WTC11 (cell line): ENCODE results near the gene KLHL5. TPM values are rescaled to one million over a fixed set of nuclear protein-coding genes. Genes with fewer than 3 reads are reported as not detected.
A peak's percentile ranks its signal among the peaks of the same experiment; 100 is the strongest.

Experiments
- ATAC-seq: fragments of 200-7000 bp; cut with Tn5 transposase; 2 replicates; pipeline ENCODE4 v1.10.0; 2021; ENCODE audit warnings: mild to moderate bottlenecking, moderate library complexity
- CTCF ChIA-PET: fragments of 300-600 bp; sonication (Branson Sonifier 250); formaldehyde crosslinking; loops from one replicate; lab custom pipeline; 2021; ENCODE audit warnings: antibody characterized with exemption; lab: Charles Lee
- POLR2A ChIA-PET: fragments of 350-600 bp; sonication (Branson Sonifier 250); formaldehyde crosslinking; loops from one replicate; lab custom pipeline; 2021; ENCODE audit warnings: antibody characterized with exemption; lab: Charles Lee
- DNase-seq: peaks from one replicate; pipeline ENCODE4 v3.0.0; 2021; ENCODE audit warnings: low spot score
- H3K27ac Mint-ChIP-seq: 2 replicates; pipeline ENCODE4 v1.8.0; 2021; ENCODE audit warnings: mixed read lengths
- H3K27me3 Mint-ChIP-seq: 2 replicates; pipeline ENCODE4 v1.8.0; 2021; ENCODE audit warnings: low read depth, mild to moderate bottlenecking, moderate library complexity, mixed read lengths
- H3K36me3 Mint-ChIP-seq: 2 replicates; pipeline ENCODE4 v1.8.0; 2021; ENCODE audit warnings: mixed read lengths
- H3K4me1 Mint-ChIP-seq: 2 replicates; pipeline ENCODE4 v1.8.0; 2022; ENCODE audit warnings: mixed read lengths
- H3K4me3 Mint-ChIP-seq: 2 replicates; pipeline ENCODE4 v1.8.0; 2021; ENCODE audit warnings: mild to moderate bottlenecking, moderate library complexity, mixed read lengths
- H3K9me3 Mint-ChIP-seq: 2 replicates; pipeline ENCODE4 v1.8.0; 2021; ENCODE audit warnings: mixed read lengths
- AR ChIP-seq: fragments of 250-450 bp; sonication (Bioruptor Pico); IDR thresholded peaks from 2 replicates; pipeline ENCODE4 v1.9.0; 2021; ENCODE audit warnings: mild to moderate bottlenecking
- ATF1 ChIP-seq: sonication (generic); formaldehyde crosslinking; IDR thresholded peaks from 2 replicates; pipeline ENCODE4 v1.8.1; 2023; ENCODE audit warnings: mild to moderate bottlenecking, moderate library complexity, missing genetic modification reagents
- ERG ChIP-seq: fragments of 250-450 bp; sonication (Bioruptor Pico); IDR thresholded peaks from 2 replicates; pipeline ENCODE4 v1.8.0; 2021; ENCODE audit warnings: mild to moderate bottlenecking
- FOXJ3 ChIP-seq: sonication (generic); formaldehyde crosslinking; IDR thresholded peaks from 2 replicates; pipeline ENCODE4 v1.9.0; 2021; ENCODE audit warnings: missing genetic modification reagents, mild to moderate bottlenecking, borderline replicate concordance
- FOXP1 ChIP-seq: sonication (generic); formaldehyde crosslinking; IDR thresholded peaks from 2 replicates; pipeline ENCODE4 v1.8.0; 2022; ENCODE audit warnings: missing genetic modification reagents, mild to moderate bottlenecking, moderate library complexity, borderline replicate concordance
- FOXP4 ChIP-seq: sonication (generic); formaldehyde crosslinking; IDR thresholded peaks from 2 replicates; pipeline ENCODE4 v1.8.0; 2022; ENCODE audit warnings: mild to moderate bottlenecking, missing genetic modification reagents
- HMGA2 ChIP-seq: fragments of 250-450 bp; sonication (Bioruptor Pico); IDR thresholded peaks from 2 replicates; pipeline ENCODE4 v1.4.0; 2021; ENCODE audit warnings: mild to moderate bottlenecking, moderate library complexity
- JUN ChIP-seq: sonication (generic); formaldehyde crosslinking; IDR thresholded peaks from 2 replicates; pipeline ENCODE4 v1.8.0; 2023; ENCODE audit warnings: mild to moderate bottlenecking, missing genetic modification reagents
- MXD4 ChIP-seq: fragments of 250-450 bp; sonication (Bioruptor Pico); IDR thresholded peaks from 2 replicates; pipeline ENCODE4 v1.8.0; 2021; ENCODE audit warnings: mild to moderate bottlenecking, moderate library complexity, borderline replicate concordance
- NFE2L1 ChIP-seq: sonication (generic); formaldehyde crosslinking; IDR thresholded peaks from 2 replicates; pipeline ENCODE4 v1.8.1; 2023; ENCODE audit warnings: missing genetic modification reagents
- PREB ChIP-seq: sonication (generic); formaldehyde crosslinking; IDR thresholded peaks from 2 replicates; pipeline ENCODE4 v1.8.1; 2022; ENCODE audit warnings: mild to moderate bottlenecking, missing genetic modification reagents, moderate library complexity, borderline replicate concordance
- RORB ChIP-seq: fragments of 250-450 bp; sonication (Bioruptor Pico); IDR thresholded peaks from 2 replicates; pipeline ENCODE4 v1.9.0; 2021; ENCODE audit warnings: mild to moderate bottlenecking
- SMAD3 ChIP-seq: sonication (generic); formaldehyde crosslinking; IDR thresholded peaks from 2 replicates; pipeline ENCODE4 v1.8.0; 2022; ENCODE audit warnings: missing genetic modification reagents, mild to moderate bottlenecking, borderline replicate concordance
- TCF7 ChIP-seq: sonication (generic); formaldehyde crosslinking; IDR thresholded peaks from 2 replicates; pipeline ENCODE4 v1.8.0; 2022; ENCODE audit warnings: mild to moderate bottlenecking, low read depth, missing genetic modification reagents, moderate library complexity
- ZNF121 ChIP-seq: sonication (generic); formaldehyde crosslinking; IDR thresholded peaks from 2 replicates; pipeline ENCODE4 v1.8.0; 2023; ENCODE audit warnings: missing genetic modification reagents
- ZNF138 ChIP-seq: sonication (generic); formaldehyde crosslinking; conservative IDR thresholded peaks from 2 replicates; pipeline ENCODE4 v1.8.1; 2022; ENCODE audit warnings: mild to moderate bottlenecking, moderate library complexity, missing genetic modification reagents
- ZNF232 ChIP-seq: sonication (generic); formaldehyde crosslinking; IDR thresholded peaks from 2 replicates; pipeline ENCODE4 v1.8.0; 2022; ENCODE audit warnings: mild to moderate bottlenecking, missing genetic modification reagents
- ZNF425 ChIP-seq: fragments of 250-450 bp; sonication (Bioruptor Pico); conservative IDR thresholded peaks from 2 replicates; pipeline ENCODE4 v1.9.0; 2021; ENCODE audit warnings: mild to moderate bottlenecking
- total RNA-seq: library from RNA; stranded (reverse); gene quantifications from 3 replicates; pipeline ENCODE4 v1.2.3, GENCODE V29; 2021

KLHL5 gene
- total RNA-seq, 1 experiment from 2014 or later, result 21.1 TPM

GRCh38 chr4:39026096-39026495 is 35.9 kb upstream of the KLHL5 start:
- no peaks in the 10 kb centered on the region for H3K36me3 Mint-ChIP-seq
- H3K4me1 Mint-ChIP-seq, result no peaks in the 10 kb centered on the region
- ATAC-seq (no peak), DNase-seq (no peak)
- H3K4me3 Mint-ChIP-seq, result no peak overlapping the region
- no peaks in the 10 kb centered on the region for H3K27me3 Mint-ChIP-seq
- ChIA-PET CTCF (no interaction called here), POLR2A (no interaction called here)
- TF ChIP-seq FOXJ3 (CRISPR knock-in tag) (no peak), MXD4 (CRISPR knock-in tag) (no peak), FOXP4 (CRISPR knock-in tag) (no peak), TCF7 (CRISPR knock-in tag) (no peak)
- H3K27ac Mint-ChIP-seq, result no peak overlapping the region
- H3K9me3 Mint-ChIP-seq, result peaks cover 9% of the 10 kb centered on the region

GRCh38 chr4:39029752-39030694 is 32.0 kb upstream of the KLHL5 start:
- POLR2A ChIA-PET, result no interaction called here
- H3K4me3 Mint-ChIP-seq, result no peak overlapping the region
- peak overlapping the region; percentile 32; the same call in 1 of the 2 replicates for H3K27ac Mint-ChIP-seq
- CTCF ChIA-PET, result interaction anchor here (0.7 to 1.3 kb wide), 2 partner anchors 15 to 208 kb away, joined by 3 read pairs; no protein-coding TSS in a partner anchor
- no peak for ATAC-seq
- no peak for DNase-seq
- H3K4me1 Mint-ChIP-seq, result no peaks in the 10 kb centered on the region
- H3K9me3 Mint-ChIP-seq, result no peaks in the 10 kb centered on the region
- H3K36me3 Mint-ChIP-seq, result no peaks in the 10 kb centered on the region
- H3K27me3 Mint-ChIP-seq, result no peaks in the 10 kb centered on the region
- TF ChIP-seq HMGA2 (CRISPR knock-in tag) (no peak), ERG (CRISPR knock-in tag) (no peak), RORB (CRISPR knock-in tag) (no peak), ZNF425 (CRISPR knock-in tag) (no peak), JUN (CRISPR knock-in tag) (no peak), NFE2L1 (CRISPR knock-in tag) (no peak), ZNF138 (CRISPR knock-in tag) (no peak), ZNF232 (no peak), SMAD3 (no peak), AR (CRISPR knock-in tag) (no peak), FOXP1 (CRISPR knock-in tag) (no peak), ATF1 (CRISPR knock-in tag) (no peak), ZNF121 (no peak), PREB (CRISPR knock-in tag) (no peak)
- TF ChIP-seq, all 79 proteins: peak for 0
